ENCODE measurements around the gene CST7.

The CST7 gene

DNA sequence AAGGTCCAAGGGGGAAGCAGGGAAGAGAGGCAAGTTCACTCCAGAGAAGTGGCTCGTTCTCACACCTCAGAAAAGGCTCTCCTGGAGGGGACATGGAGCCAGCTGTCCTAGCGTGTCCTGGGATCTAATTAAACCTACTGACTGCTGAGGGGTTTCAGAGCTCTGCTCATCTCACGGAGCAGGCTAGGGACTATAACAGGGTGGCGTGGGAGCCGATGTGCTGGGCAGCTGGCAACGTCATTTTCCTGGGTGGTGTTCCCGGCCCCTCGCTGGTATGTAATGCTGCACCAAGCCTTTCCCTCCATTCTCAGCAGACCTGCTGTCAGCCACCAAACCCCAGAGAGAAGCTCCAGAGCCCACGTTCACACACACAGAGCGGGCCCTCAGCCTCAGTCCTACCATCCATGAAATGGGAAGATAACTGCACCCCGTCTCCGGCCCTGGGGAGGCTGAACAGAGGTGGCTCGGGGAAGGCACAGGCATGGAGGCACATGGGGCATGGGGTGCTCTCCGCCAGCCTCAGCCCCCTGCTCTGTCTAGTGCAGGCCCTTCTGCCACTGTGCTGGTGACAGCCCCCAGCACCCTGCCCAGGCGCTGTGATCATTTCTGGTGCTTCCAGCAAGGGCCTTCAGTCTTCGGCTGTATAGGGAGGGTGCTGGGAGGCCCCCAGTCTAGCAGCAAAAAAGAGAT is 1.9 kb downstream of the CST7 start:
- DNase-seq (ENCODE audit: low read depth): no peak

DNA sequence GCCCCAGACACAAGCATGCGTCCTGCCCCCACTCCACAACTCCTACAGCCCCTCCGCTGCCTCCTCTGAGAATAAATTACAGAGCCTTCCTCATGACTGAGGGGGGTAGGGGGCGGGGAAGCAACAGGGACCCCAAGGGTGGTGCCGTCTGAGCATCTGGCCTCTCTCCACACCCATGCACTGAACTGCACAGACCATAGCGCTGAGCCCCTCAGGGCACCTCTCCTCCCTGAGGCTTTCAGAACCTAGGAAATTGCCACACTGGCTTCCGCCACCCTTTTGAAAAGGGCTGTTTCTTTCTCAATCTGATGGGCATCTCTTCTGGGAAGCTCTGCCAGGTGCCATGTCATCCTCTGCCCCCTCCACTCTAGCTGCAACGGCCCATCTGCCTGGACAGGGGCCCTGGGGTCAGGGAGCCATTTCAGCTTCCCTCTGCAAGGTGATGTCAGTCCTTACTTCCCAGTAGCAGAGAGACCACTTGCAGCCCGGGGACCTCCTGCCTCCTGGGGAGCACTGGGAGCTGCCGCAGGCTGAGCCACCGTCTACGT is 2.5 kb downstream of the CST7 start:
- no peak for DNase-seq (ENCODE audit: low read depth)

DNA sequence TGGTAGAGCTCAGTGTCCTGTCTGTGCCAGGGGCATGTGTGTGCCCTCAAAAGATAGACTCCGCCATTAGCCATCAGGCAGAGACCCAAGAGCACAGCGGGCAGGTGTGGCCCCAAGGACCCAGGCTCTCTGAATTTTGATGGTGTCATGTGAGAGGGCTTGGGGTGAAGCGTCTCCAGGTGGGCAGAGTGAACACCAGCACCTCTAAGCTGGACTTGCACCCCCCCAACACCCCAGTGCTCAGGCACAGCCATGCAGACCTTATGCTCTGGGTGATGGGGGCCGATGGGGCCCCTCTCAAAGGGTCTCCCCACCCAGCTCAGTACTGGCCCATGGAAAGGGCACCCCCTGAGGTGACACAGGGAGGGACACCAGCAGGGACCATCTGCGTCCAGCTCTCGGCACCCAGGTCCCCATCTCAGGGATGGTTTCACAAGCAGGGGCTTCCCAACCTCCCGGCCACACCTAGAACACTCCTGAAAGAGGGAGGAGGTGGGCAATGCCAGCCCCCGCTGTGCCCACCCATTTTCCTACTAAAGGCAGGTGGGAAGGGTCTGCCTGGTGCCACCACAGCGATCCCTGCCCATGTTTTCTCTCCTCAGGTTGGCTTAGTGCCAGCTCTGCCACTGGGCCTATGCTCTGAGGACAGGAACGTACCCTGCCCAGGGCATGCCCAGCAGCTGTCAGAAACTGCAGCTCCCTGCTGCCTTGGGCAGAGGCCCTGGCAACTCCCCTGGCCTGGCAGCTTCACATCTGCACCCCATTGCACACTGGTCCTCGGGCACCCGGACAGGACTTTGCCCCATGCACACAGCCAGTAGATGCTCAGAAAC is 3.5 kb downstream of the CST7 start:
- DNase-seq (ENCODE audit: low read depth): no peak

DNA sequence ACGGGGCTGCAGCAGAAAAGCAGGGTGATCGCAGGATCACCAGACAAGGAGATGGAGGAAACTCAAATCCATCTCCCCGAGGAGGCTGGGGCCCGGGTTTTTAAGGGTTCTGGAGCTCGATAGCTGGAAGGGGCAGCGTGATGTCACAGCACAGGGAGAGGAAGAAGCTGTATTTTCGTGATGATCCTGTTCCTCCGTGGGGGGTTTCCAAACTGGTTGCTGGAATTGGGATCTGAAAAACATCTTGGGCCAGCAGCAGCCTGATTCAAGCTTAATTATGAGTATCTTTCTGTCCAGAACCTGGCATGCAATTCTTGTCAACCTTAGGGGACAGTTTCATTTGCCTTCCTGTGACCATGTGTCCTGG is 4.1 kb downstream of the CST7 start:
- no peak for DNase-seq (ENCODE audit: low read depth)

DNA sequence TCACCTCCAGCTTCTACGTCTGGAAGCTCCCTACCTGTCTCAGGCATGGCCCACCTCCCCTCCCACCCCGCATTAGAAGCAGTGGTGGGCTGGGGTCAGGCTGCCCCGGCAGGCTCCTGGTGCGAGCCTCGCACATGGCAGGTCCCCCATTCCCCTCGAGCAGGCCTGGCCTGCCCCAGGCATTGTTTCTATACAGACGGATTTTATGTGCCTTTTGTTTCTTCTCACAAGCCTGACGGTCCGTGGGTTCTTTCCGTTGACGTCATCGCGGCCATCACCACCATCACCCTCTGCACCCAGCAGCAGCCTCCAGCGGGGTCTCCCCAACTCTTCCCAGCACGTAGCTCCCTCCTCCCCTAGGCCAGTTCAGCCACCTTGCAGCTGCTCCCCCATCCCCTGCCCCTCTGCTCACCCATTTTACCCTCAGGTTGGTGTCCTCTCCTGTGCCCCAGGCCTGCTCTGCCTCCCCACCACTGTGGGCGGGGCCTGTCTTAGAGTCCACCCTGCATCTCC is 4.6 kb downstream of the CST7 start:
- DNase-seq (ENCODE audit: low read depth): no peak

DNA sequence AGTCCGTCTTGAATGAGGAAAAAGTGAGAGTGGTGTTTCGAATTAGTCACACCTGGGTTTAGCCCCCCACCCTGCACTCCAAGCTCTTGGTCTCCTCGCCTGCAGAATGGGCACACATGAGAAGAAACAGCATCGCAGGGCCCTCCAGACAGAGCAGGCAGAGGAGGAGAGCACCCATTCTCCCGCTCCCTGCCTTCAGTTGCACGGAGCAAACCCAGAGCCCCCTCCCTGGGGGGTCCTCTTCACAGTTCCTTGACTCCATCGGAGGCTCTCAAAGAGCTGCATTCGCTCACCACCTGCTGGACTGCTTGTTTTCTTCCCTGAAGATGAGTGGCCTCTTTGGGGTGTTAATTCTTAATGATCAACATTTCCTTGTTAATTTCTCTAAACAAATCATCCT is 5.1 kb downstream of the CST7 start:
- no peak for DNase-seq (ENCODE audit: low read depth)

DNA sequence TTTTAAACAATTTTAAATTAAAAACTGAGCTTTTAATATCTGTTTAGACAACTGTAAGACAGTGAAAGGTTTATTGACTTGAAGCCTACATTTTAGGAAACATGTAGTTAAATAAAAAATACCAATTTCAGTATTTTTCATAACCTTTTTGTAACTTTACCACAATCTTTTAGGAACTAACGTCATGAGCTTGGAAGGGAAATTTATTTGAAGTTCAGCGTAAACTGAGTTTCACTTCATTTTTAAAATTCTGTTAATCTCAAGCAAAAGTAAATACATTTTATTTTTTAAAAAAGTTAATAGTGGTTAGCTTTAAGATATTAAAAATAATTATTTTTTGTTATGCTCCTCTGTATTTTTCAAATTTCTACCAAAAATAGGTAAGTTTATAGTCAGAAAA is 5.5 kb downstream of the CST7 start:
- DNase-seq (ENCODE audit: low read depth): no peak

DNA sequence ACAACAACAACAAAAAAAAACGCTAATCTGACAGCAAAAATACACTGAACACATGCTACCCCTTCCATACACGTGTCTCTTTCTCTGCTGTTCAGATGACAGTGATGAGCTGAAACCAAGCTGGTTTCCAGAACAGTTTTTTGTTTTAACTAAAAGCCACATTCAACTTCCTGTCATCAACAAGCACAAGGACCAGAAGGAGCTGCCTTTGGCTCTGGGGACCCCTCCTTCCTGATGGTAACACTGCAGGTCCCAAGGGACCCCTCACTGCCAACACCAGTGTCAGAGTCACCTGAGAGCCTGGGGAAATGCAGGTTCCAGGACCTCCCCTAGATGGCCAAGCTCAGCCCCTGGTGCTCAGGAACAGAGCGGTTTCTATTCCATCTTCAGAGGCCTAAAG is 6.0 kb downstream of the CST7 start:
- DNase-seq (ENCODE audit: low read depth): no peak

DNA sequence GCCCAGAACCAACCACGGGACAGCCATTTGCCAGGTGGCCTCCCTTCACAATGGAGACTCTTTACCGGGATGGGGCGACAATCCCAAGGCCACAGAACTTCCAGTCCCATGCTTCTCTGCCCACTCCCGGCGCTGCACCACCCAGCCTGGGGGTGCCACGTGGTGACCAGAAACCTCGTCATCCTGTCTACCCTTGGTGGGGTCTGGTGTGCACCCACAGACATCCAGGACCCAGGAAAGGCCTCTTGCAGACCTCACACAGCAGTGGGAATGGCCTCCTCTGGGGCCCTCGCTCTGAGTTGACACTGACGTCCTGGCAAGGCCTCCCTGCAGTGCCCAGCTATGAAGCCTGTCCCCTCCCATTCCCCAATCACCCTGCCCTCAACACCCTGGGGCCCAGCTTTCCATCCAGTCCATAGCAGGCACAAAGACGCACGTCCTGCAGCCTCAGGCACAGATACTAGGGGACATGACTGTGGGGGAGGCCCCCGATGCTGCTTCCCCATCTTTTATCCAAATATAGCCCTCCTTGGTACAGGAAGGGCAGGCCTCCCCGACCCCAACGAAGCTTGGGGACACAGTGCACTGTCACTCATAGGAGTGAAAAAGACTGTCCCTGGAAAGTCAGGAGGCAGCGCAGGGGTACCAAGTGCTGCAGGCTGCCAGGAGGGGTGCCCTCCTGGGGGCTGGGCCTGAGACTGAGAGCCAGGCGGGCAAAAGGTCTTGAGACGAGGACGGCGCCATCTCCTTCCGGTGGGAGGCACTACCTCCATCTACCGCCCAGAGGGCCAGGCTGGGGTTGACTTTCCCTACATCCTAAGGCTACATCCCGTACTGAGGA is 7.2 kb downstream of the CST7 start:
- no peak for DNase-seq (ENCODE audit: low read depth)

DNA sequence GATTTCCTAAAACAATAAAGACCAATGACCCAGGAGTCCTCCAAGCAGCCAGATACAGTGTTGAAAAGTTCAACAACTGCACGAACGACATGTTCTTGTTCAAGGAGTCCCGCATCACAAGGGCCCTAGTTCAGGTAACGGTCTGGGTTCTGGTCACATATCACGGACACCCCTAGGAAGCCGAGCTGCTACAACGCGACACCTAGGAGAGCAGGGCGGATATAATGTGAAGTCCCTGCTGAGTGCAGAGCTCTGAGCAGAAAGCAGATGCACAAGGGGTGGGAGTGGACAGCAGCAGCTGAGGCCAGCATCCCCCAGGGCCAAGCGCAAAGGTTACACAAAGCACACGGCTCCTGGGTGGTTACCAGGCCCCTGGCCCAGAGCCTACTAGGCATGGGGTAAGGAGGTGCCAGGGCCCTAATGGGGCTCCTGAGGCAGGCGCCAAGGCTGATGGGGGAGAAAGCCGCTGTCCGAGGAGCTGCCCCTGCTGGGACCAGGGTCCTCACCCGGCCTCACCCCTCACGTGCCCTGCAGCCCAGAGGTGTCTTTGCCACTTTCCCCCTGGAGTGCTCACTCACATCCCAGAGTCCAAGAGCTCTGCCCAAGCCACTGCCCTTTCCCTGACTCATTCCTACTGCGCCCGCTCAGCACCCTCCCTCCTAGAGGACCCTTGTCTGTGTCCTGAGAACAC is 8.4 kb downstream of the CST7 start:
- no peak for DNase-seq (ENCODE audit: low read depth)

DNA sequence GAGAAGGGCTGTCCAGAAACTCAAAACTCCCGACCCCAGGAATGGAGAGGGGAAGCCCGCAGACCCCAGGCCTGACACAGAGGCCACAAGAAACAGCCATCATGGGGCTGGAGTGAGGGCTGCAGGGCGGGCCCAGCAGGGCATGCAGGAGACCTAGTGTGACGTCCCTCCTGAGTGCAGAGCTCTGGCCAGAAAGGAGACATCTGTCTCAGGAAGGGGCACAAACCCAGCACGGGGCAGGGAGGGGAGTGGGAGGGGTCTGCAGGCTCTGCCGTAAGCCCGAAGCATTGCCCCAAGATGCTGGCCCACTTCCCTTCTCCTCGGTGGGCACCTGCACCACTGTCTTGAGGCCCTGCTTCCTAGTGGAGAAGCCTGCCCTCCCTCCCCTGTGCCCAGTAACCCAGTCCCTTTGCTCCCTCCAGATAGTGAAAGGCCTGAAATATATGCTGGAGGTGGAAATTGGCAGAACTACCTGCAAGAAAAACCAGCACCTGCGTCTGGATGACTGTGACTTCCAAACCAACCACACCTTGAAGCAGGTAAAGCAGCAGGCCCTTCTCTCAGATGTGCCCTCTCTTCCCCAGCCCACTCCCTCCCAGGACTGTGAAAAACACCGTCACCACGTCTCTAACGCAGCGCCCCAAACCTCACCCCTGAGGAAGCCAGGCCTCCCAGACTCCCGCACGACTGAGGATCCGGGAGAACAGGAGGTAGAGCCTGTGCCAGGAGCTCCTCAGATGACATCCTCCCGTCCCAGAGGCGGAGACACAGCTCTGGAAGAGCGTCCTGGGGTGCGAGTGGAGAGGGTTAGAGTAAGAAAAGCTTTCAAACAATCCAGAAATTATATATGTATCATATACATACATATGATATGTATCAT is 9.7 kb downstream of the CST7 start:
- no peak for DNase-seq (ENCODE audit: low read depth)

DNA sequence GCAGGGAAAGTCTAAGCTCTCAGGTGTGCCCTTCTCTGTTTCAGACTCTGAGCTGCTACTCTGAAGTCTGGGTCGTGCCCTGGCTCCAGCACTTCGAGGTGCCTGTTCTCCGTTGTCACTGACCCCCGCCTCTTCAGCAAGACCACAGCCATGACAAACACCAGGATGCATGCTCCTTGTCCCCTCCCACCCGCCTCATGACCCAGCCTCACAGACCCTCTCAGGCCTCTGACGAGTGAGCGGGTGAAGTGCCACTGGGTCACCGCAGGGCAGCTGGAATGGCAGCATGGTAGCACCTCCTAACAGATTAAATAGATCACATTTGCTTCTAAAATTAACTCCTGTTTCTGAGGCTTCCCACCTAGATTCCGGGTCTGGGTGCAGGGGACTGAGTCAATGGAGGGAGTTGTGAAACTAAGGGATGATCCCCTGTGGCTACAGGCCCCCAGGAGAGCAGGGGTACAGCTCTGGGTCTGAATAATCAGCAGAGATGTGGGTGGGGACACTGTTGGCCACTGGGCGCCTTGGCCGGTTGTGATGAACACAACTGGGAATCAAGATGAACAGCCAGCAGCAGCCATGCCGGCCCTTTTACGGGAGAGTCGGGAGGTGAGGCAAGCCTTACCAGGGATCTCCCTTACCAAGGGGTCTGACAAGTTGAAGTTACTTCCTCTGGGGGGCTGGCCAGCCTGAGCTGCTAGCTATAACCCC is 10.7 kb downstream of the CST7 start:
- DNase-seq (ENCODE audit: low read depth): no peak

DNA sequence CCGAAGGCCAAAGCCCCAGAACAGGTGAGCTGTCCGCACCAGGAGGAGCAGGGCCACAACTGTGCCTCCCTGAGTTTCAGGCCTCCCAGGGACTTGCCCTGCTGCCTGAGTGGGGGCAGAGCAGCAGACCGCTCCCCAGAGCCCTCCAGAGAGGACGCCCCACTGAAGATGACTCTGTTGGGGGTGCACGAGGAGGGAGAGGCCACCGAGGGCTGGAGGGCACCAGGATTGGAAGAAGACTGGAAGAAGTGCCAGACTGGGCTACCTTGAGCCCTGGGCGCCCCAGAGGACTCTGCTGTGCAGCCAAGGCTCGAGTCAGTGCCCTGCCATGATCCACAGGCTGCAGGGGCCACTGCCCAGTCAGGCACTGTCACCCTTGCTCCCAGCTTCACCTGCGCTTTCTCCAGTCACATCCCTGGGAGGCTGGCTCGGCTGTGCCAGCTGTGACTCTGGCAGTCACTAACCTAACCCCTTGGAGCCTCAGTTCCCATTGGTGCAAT is 11.3 kb downstream of the CST7 start:
- DNase-seq (ENCODE audit: low read depth): no peak

DNA sequence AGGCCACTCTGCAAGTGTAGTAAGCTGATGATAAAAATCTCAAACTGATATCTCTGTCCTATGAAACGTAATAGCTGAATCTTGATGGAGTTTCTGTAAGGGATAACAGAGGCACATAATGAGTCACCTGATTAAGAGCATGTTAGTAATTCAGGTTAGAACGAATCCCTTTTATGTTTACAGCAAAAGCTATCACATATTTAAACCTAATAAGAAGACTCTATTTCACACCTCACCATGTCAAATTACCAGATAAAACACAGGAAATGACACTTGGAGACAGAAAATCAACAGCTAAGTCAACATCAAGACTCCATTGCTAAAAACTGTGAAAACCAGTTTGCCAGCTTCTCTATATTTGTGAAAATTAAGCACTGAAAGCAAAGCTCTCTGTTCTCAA is 11.8 kb downstream of the CST7 start:
- no peak for DNase-seq (ENCODE audit: low read depth)

DNA sequence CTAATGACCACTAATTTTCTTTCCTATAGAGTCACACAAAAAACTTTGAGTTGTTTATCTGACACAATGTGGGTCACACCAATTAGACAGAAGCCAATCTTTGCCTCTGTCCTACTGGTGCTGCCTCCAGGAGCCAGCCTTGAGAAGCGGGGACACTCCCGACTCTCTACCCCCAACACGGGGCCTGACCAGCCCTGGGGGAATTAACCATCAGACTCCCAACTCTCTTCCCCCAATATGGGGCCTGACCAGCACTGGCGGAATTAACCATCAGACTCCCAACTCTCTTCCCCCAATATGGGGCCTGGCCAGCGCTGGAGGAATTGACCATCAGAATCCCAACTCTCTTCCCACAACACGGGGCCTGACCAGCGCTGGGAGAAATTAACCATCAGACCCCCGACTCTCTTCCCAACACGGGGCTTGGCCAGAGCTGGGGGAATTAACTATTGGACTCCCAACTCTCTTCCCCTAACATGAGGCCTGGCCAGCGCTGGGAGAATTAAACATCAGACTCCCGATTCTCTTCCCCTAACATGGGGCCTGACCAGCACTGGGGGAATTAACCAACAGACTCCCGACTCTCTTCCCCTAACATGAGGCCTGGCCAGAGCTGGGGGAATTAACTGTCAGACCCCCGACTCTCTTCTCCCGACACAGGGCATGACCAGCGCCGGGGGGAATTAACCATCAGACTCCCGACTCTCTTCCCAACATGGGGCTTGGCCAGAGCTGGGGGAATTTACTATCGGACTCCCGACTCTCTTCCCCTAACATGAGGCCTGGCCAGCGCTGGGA is 12.5 kb downstream of the CST7 start:
- DNase-seq (ENCODE audit: low read depth): no peak

DNA sequence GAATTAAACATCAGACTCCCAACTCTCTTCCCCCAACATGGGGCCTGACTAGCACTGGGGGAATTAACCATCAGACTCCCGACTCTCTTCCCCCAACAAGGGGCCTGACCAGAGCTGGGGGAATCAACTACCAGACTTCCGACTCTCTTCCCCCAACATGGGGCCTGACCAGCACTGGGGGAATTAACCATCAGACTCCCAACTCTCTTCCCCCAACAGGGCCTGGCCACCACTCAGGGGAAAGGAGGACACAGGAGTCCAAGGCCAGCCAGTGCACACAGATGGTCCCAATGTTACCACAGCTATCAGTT is 13.1 kb downstream of the CST7 start:
- DNase-seq (ENCODE audit: low read depth): no peak

DNA sequence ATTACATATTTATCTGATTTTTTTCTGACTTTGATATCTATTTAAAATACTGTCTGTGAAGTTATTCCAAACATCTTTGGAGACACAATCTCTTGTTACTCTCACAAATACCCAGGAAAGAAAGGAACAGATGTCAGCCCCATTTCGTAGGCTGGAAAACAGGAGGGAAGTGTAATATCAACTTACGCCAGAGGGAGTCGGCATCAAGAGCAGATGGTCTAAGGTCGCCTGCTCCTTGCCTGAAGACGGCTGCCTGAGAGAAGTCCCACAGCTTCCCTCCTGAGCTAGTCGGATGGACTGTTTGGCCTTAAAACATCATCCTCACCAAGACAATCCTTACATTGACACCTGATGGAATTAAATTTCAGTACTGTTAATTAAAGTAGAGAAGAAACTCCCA is 13.4 kb downstream of the CST7 start:
- DNase-seq (ENCODE audit: low read depth): no peak

DNA sequence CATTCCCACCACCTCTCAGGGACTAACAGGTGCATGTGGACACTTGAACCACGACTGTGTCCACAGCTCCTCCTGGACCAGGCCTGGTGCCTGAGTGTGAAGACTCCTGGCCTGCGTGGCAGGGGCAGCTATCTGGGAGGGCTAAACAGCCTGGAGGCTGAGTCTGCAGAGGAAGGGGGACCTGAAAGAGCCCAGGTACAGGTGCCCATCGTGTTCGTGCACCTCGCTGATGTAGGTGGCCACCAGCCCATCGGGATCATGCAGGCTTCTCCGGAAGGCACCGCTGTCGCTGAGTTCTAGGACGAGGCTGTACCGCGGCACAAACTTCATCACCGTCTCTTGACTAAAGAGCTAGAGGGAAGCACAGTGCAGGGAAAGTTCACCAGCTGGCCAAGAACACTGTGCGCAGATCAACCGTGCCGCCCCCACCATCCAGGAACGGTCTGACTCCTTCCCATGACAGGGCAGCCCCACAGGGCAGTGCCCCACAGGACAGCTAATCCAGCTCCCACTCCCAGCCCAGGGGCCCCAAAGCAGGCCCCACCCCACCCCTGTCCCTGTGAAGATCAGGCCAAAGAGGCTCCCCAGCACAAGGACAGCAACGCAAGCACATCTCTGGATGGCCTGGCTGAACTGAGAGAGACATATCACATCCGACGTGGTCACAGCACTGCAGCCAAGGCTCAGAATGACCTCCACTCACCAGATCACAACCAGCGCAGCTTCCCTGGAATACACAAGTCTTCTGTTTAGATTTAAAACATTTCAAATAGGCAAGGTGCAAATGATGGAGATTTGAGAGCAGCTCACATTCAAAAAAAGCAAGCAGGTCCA is 14.8 kb downstream of the CST7 start:
- DNase-seq (ENCODE audit: low read depth): no peak

DNA sequence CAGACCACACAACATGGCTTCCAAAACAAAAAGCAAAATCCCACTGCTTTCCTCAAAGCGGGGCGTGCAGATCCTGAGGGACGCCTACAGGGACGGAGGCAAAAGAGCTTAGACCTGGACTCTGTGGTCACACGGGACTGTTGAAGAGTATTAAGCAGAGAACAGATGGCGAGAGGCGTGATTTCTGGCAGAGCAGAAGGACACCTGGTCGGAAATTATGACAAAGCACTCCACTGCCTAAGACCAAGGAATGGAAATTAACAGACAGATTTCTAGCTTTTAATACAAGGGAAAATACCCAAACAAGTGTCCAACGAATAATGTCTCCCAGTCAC is 15.4 kb downstream of the CST7 start:
- no peak for DNase-seq (ENCODE audit: low read depth)

Data from ELR (cell line).